H1 (cell line): ENCODE data around the gene SIMC1. TPM values are rescaled to one million over a fixed set of nuclear protein-coding genes. Genes with fewer than 3 reads are reported as not detected.
"Not testable (repeated sequence)": the region's sequence is repeated elsewhere in the genome, so short reads cannot be mapped to it uniquely, and the experiment has no call there.

ENCODE experiments used
- CTCF ChIA-PET: fragments of 300-600 bp; sonication (Branson Sonifier 250); formaldehyde crosslinking; loops from one replicate; lab custom pipeline; 2021; ENCODE audit not compliant: partially characterized antibody; lab: Charles Lee
- POLR2A ChIA-PET: fragments of 300-600 bp; sonication (Branson Sonifier 250); formaldehyde crosslinking; loops from one replicate; lab custom pipeline; 2021; ENCODE audit warnings: inconsistent platforms; ENCODE audit not compliant: partially characterized antibody; lab: Charles Lee
- DNase-seq, 2 experiments: peaks; one replicate each; pipeline versions ENCODE4 v3.0.0 to v3.0.0-alpha.2; 2010 to 2022; ENCODE audit warnings: low spot score in 2 of 2, low read depth in 1 of 2, mixed read lengths in 1 of 2
- FAIRE-seq: peaks from 2 replicates; lab custom pipeline; 2011; peaks lifted over from hg19 to GRCh38; lab: Jason Lieb, UNC
- H2AFZ ChIP-seq: 2 replicates; pipeline ENCODE4 v1.8.1; 2012; ENCODE audit warnings: low read length, inconsistent platforms
- H2AK5ac ChIP-seq: 2 replicates; pipeline ENCODE4 v1.6.1; 2013; ENCODE audit warnings: low read depth, low read length
- H2BK120ac ChIP-seq: replicated peaks from 2 replicates; pipeline ENCODE3; 2013; ENCODE audit warnings: low read depth, low read length, inconsistent platforms
- H2BK12ac ChIP-seq: 2 replicates; pipeline ENCODE4 v1.6.1; 2013; ENCODE audit warnings: low read depth, low read length
- H2BK15ac ChIP-seq: 2 replicates; pipeline ENCODE4 v1.6.1; 2013; ENCODE audit warnings: low read length
- H2BK20ac ChIP-seq: 2 replicates; pipeline ENCODE4 v1.6.1; 2013; ENCODE audit warnings: low read length
- H2BK5ac ChIP-seq: 2 replicates; pipeline ENCODE4 v1.6.1; 2013; ENCODE audit warnings: low read depth, low read length
- H3K14ac ChIP-seq: 2 replicates; pipeline ENCODE4 v1.6.1; 2013; ENCODE audit warnings: inconsistent platforms; ENCODE audit not compliant: insufficient read length
- H3K18ac ChIP-seq: 2 replicates; pipeline ENCODE4 v1.6.1; 2013; ENCODE audit warnings: low read length; ENCODE audit errors: extremely low read depth
- H3K23ac ChIP-seq: 2 replicates; pipeline ENCODE4 v1.6.1; 2013; ENCODE audit warnings: inconsistent platforms; ENCODE audit not compliant: insufficient read length
- H3K23me2 ChIP-seq: 2 replicates; pipeline ENCODE4 v1.6.1; 2013; ENCODE audit warnings: low read depth, low read length
- H3K27ac ChIP-seq: 2 replicates; pipeline ENCODE4 v1.6.1; 2011; ENCODE audit warnings: low read depth, low read length, inconsistent platforms
- H3K27me3 ChIP-seq, 4 experiments: replicated peaks in 1 of 4; 1 replicate in 1 of 4; 2 replicates in 3 of 4; pipeline versions ENCODE4 v1.6.1 to v1.8.1; 2011 to 2013; ENCODE audit warnings: low read length in 3 of 4, mild to moderate bottlenecking in 3 of 4, inconsistent platforms in 2 of 4, mixed read lengths in 2 of 4, moderate library complexity in 1 of 4; ENCODE audit not compliant: control insufficient read depth in 3 of 4, insufficient read depth in 3 of 4; ENCODE audit errors: extremely low read depth in 1 of 4
- H3K36me3 ChIP-seq, 4 experiments: 2 replicates each; pipeline versions ENCODE4 v1.6.1 to v1.8.1; 2011 to 2013; ENCODE audit warnings: mild to moderate bottlenecking in 4 of 4, low read length in 3 of 4, moderate library complexity in 2 of 4, control low read depth in 1 of 4, inconsistent platforms in 1 of 4; ENCODE audit not compliant: insufficient read depth in 4 of 4, control insufficient read depth in 2 of 4
- H3K4ac ChIP-seq: replicated peaks from 2 replicates; pipeline ENCODE3; 2013; ENCODE audit warnings: low read length, low read depth, mixed read lengths, inconsistent platforms; ENCODE audit not compliant: insufficient read length
- H3K4me1 ChIP-seq, 4 experiments: replicated peaks in 1 of 4; 1 replicate in 1 of 4; 2 replicates in 3 of 4; pipeline versions ENCODE4 v1.6.1 to v1.8.1; 2011 to 2013; ENCODE audit warnings: low read length in 3 of 4, inconsistent platforms in 2 of 4, mixed read lengths in 1 of 4; ENCODE audit not compliant: insufficient read depth in 4 of 4, control insufficient read depth in 3 of 4
- H3K4me2 ChIP-seq, 2 experiments: 2 replicates each; pipeline versions ENCODE4 v1.6.1 to v1.8.1; 2011 to 2013; ENCODE audit warnings: low read depth in 2 of 2, low read length in 2 of 2, control low read depth in 1 of 2, inconsistent platforms in 1 of 2, mild to moderate bottlenecking in 1 of 2; ENCODE audit not compliant: insufficient read depth in 1 of 2
- H3K4me3 ChIP-seq, 4 experiments: fragments of 200-600, 300-600 bp in 1 of 4; sonication (generic), shearing (Covaris generic), sonication (Bioruptor Twin) in 1 of 4; 2 replicates each; pipeline versions ENCODE4 v1.5.1 to v1.8.1; 2011 to 2016; ENCODE audit warnings: low read length in 4 of 4, low read depth in 3 of 4, control low read depth in 2 of 4, inconsistent platforms in 2 of 4, mild to moderate bottlenecking in 2 of 4, mixed read lengths in 1 of 4, moderate library complexity in 1 of 4; ENCODE audit not compliant: insufficient read depth in 2 of 4; ENCODE audit errors: extremely low read depth in 1 of 4
- H3K56ac ChIP-seq: replicated peaks from 2 replicates; pipeline ENCODE3; 2013; ENCODE audit warnings: low read depth, mild to moderate bottlenecking, mixed read lengths, low read length, inconsistent platforms; ENCODE audit not compliant: insufficient read length
- H3K79me1 ChIP-seq: 2 replicates; pipeline ENCODE4 v1.6.1; 2013; ENCODE audit warnings: low read depth, low read length, control low read depth
- H3K79me2 ChIP-seq, 2 experiments: 2 replicates each; pipeline versions ENCODE4 v1.6.1 to v1.8.1; 2012 to 2013; ENCODE audit warnings: low read length in 2 of 2, mild to moderate bottlenecking in 2 of 2, inconsistent platforms in 1 of 2; ENCODE audit not compliant: insufficient read depth in 2 of 2, control insufficient read depth in 1 of 2
- H3K9ac ChIP-seq, 4 experiments: replicated peaks in 1 of 4; 1 replicate in 1 of 4; 2 replicates in 3 of 4; pipeline versions ENCODE4 v1.6.1 to v1.8.1; 2011 to 2013; ENCODE audit warnings: low read depth in 3 of 4, low read length in 3 of 4, control low read depth in 2 of 4, mild to moderate bottlenecking in 2 of 4, moderate library complexity in 2 of 4, inconsistent platforms in 1 of 4; ENCODE audit errors: extremely low read depth in 1 of 4
- H3K9me3 ChIP-seq, 2 experiments: 2 replicates each; pipeline versions ENCODE4 v1.6.1 to v1.8.1; 2012 to 2013; ENCODE audit warnings: mild to moderate bottlenecking in 2 of 2, moderate library complexity in 2 of 2, control low read depth in 1 of 2, inconsistent platforms in 1 of 2, low read depth in 1 of 2, low read length in 1 of 2, mixed read lengths in 1 of 2; ENCODE audit not compliant: insufficient read depth in 2 of 2
- H4K20me1 ChIP-seq, 2 experiments: replicated peaks in 1 of 2; 2 replicates each; pipeline versions ENCODE3 to v1.8.1; 2011 to 2013; ENCODE audit warnings: inconsistent platforms in 2 of 2, low read length in 2 of 2, mild to moderate bottlenecking in 1 of 2; ENCODE audit not compliant: insufficient read depth in 2 of 2, control insufficient read depth in 1 of 2
- H4K5ac ChIP-seq: 2 replicates; pipeline ENCODE4 v1.6.1; 2013; ENCODE audit warnings: low read length, low read depth, mixed read lengths, inconsistent platforms; ENCODE audit not compliant: insufficient read length
- H4K8ac ChIP-seq: 2 replicates; pipeline ENCODE4 v1.8.0; 2013; ENCODE audit warnings: mild to moderate bottlenecking, moderate library complexity, low read length, inconsistent platforms; ENCODE audit not compliant: insufficient read depth; ENCODE audit errors: extremely low read depth
- H4K91ac ChIP-seq: replicated peaks from 2 replicates; pipeline ENCODE3; 2013; ENCODE audit warnings: low read length, mixed read lengths, inconsistent platforms; ENCODE audit not compliant: insufficient read length
- WGBS, 2 experiments: shearing (Covaris generic) in 1 of 2; methylation state at CpG; one replicate each; pipeline versions ENCODE4 v1.1.6 to v1.1.7; 2013 to 2015; ENCODE audit warnings: low lambda C conversion rate in 2 of 2, mixed read lengths in 2 of 2, inconsistent platforms in 1 of 2, low coverage in 1 of 2, missing lambda C conversion rate in 1 of 2; ENCODE audit not compliant: insufficient replicate concordance in 2 of 2, insufficient coverage in 1 of 2, insufficient read length in 1 of 2; ENCODE audit errors: extremely low coverage in 1 of 2, missing lambda C conversion rate in 1 of 2; 5-methylcytosine and 5-hydroxymethylcytosine counted together
- polyA plus RNA-seq, 7 experiments: library from polyadenylated mRNA; depleted of rRNA in 3 of 7; stranded (reverse) in 5 of 7; unstranded in 2 of 7; fragments of >200 nt in 5 of 7; fragments of 200-250 nt in 2 of 7; gene quantifications; 1 replicate in 5 of 7; 2 replicates in 1 of 7; 4 replicates in 1 of 7; pipeline versions ENCODE4 v1.2.1 to v1.2.3, GENCODE V29; 2011 to 2013; ENCODE audit warnings: missing spikeins in 2 of 7, mixed read lengths in 2 of 7
- total RNA-seq: library from RNA; stranded (reverse); fragmentation: NEBNext Ultra II Directional; extraction: Animal tissue kit (Norgen Biotek cat#: 25700); gene quantifications from 2 replicates; pipeline ENCODE4 v1.2.1, GENCODE V29; 2021

Gene SIMC1
- total and polyA plus RNA-seq, 2 of the 8 experiments (the other 6 are each of a cell fraction or from before 2014, with no cell fraction given), result 12.3 to 21.2 TPM

DNA sequence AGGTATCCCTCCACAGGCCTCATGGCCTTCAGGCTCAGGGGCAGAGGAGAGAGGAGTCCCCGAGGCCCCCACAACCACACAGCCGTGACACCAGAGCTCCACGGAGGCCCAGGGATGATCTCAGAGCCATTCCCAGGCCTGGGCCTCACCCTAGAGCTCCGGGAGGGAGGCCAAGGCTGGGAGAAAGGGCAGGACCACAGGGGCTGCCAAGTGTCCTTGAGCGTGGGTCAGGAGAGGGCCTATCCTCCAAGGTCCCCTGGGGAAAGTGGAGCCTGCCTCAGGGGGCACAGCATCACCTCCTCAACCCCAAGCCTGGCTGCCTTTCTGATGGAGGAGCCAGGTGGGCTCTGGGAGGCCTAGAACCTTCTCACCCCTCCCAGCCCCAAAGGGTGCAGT is 45.5 kb upstream of the SIMC1 start:
- H3K27ac ChIP-seq, DNase-seq, H3K9me3 ChIP-seq, H4K20me1 ChIP-seq, H2BK5ac ChIP-seq, H2BK15ac ChIP-seq, H3K79me1 ChIP-seq, H2BK120ac ChIP-seq, POLR2A ChIA-PET, H4K8ac ChIP-seq, H4K5ac ChIP-seq, H4K91ac ChIP-seq, H3K4me3 ChIP-seq, H3K18ac ChIP-seq, H3K4me2 ChIP-seq, H3K23ac ChIP-seq, H3K14ac ChIP-seq, H2AFZ ChIP-seq, H3K9ac ChIP-seq, H3K4me1 ChIP-seq, H2AK5ac ChIP-seq, H3K79me2 ChIP-seq, H2BK12ac ChIP-seq, H2BK20ac ChIP-seq, CTCF ChIA-PET, FAIRE-seq, H3K36me3 ChIP-seq, H3K56ac ChIP-seq, H3K4ac ChIP-seq, H3K23me2 ChIP-seq: not testable (repeated sequence)
- peaks cover 1 to 36% (median 13%) of the 10 kb centered on the region in 4 experiments for H3K27me3 ChIP-seq
- 88% methylated on average over 3 of the region's 5 CpGs; no CpG with 5 or more reads in 1 of the 2 experiments for WGBS, 2 experiments

- H4K8ac ChIP-seq, H2AFZ ChIP-seq, FAIRE-seq, H2BK15ac ChIP-seq, H2BK20ac ChIP-seq, H4K5ac ChIP-seq, H2AK5ac ChIP-seq, H3K18ac ChIP-seq, H3K9ac ChIP-seq, H3K36me3 ChIP-seq, H4K91ac ChIP-seq, H3K79me1 ChIP-seq, H3K4ac ChIP-seq, H3K23me2 ChIP-seq, H2BK120ac ChIP-seq, H3K56ac ChIP-seq, H4K20me1 ChIP-seq, H2BK12ac ChIP-seq, H3K4me3 ChIP-seq, H2BK5ac ChIP-seq, DNase-seq, H3K79me2 ChIP-seq, H3K23ac ChIP-seq, H3K4me1 ChIP-seq, H3K27ac ChIP-seq, H3K14ac ChIP-seq, CTCF ChIA-PET, POLR2A ChIA-PET, H3K9me3 ChIP-seq: not testable (repeated sequence)
- H3K4me2 ChIP-seq, result 0 out of 4 replicates have a peak overlapping the region, but pooled peaks of 1 of the 2 experiments have one; percentile 31
- WGBS, 2 experiments, result 93% methylated on average over 5 of the region's 17 CpGs; no CpG with 5 or more reads in 1 of the 2 experiments
- H3K27me3 ChIP-seq, result peaks cover 1 to 42% (median 17%) of the 10 kb centered on the region in 4 experiments
Observed at GRCh38 chr5:176193636-176194035, 44.6 kb upstream of the SIMC1 start.
